ENCODE measurements around the gene STK24. TPM values are rescaled to one million over a fixed set of nuclear protein-coding genes. Genes with fewer than 3 reads are reported as not detected.

Gene STK24
- total RNA-seq, 4 donors from 2014 or later, result 49.8 to 68.9 (median 57.0) TPM

DNA sequence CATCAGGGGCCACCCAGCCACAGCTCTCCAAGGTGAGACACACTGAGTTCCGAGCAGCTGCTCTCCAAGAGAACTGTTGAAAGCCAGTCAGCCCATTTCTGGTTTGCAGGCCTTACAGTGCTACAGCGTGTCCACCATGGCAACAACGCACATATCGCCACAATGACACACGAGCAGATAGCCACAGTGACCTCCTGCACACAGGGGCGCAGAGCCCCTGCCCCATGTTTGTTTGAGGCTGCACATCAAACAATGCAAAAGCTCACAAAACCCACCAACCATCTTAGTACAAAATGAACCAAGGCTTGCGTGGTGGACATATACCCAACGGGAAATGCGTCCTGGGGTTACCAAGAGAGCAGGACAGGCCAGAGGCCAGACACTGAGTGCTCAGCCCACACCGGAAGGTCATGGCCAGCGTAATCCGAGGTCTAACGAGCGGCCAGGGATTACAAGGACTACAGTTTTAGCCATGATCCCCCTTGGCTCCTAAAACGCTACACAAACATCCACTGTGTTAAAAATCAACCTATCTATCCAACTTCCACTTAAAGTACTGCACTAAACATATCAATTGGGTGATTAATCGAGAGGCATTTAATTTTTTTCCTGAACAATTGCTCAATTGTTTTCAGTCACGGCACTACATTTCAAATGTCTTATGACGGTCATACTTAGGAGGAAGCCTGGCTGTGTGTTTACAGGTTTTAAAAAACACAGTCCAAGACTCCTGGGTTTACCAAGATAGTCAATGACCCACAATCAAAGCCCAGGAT, 56.0 kb downstream of the STK24 start:
- 74 to 76% methylated on average over 18 of the region's 18 CpGs for WGBS, 2 donors
- H3K4me3 ChIP-seq, result no peak overlapping the region
- peaks cover 0 to 86% (median 36%) of the 10 kb centered on the region in 4 donors for H3K4me1 ChIP-seq
- no peaks in the 10 kb centered on the region for H3K27me3 ChIP-seq
- no peak for DNase-seq (ENCODE audit: low spot score in 2 of 2)
- H3K9me3 ChIP-seq, result no peaks in the 10 kb centered on the region
- peak overlapping the region in 1 of 4 donors; percentile 42 for H3K27ac ChIP-seq
- H3K36me3 ChIP-seq, result peaks cover 0 to 12% (median 0%) of the 10 kb centered on the region in 3 donors
- TF ChIP-seq, protein P1, sequence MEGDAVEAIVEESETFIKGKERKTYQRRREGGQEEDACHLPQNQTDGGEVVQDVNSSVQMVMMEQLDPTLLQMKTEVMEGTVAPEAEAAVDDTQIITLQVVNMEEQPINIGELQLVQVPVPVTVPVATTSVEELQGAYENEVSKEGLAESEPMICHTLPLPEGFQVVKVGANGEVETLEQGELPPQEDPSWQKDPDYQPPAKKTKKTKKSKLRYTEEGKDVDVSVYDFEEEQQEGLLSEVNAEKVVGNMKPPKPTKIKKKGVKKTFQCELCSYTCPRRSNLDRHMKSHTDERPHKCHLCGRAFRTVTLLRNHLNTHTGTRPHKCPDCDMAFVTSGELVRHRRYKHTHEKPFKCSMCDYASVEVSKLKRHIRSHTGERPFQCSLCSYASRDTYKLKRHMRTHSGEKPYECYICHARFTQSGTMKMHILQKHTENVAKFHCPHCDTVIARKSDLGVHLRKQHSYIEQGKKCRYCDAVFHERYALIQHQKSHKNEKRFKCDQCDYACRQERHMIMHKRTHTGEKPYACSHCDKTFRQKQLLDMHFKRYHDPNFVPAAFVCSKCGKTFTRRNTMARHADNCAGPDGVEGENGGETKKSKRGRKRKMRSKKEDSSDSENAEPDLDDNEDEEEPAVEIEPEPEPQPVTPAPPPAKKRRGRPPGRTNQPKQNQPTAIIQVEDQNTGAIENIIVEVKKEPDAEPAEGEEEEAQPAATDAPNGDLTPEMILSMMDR (IDR thresholded peaks at IDR 0.05), result no peak
- no peak for TF ChIP-seq EP300 (IDR thresholded peaks at IDR 0.05)
- TF ChIP-seq POLR2A (IDR thresholded peaks at IDR 0.05), result no peak

- Histone ChIP-seq H3K27me3 (no peaks in the 10 kb centered on the region), H3K36me3 (peaks cover 0 to 12% (median 0%) of the 10 kb centered on the region in 3 donors), H3K4me3 (no peak overlapping the region), H3K9me3 (no peaks in the 10 kb centered on the region), H3K27ac (no peak overlapping the region), H3K4me1 (peaks cover 0 to 80% (median 35%) of the 10 kb centered on the region in 4 donors)
- no peak for DNase-seq (ENCODE audit: low spot score in 2 of 2)
- WGBS, 2 donors, result 62 to 73% methylated on average over 4 of the region's 4 CpGs
- TF ChIP-seq EP300 (IDR thresholded peaks at IDR 0.05) (no peak), POLR2A (IDR thresholded peaks at IDR 0.05) (no peak)
- TF ChIP-seq, protein P1 (IDR thresholded peaks at IDR 0.05), result no peak
Measured at GRCh38 chr13:98519976-98520375, 56.9 kb downstream of the STK24 start.

DNA sequence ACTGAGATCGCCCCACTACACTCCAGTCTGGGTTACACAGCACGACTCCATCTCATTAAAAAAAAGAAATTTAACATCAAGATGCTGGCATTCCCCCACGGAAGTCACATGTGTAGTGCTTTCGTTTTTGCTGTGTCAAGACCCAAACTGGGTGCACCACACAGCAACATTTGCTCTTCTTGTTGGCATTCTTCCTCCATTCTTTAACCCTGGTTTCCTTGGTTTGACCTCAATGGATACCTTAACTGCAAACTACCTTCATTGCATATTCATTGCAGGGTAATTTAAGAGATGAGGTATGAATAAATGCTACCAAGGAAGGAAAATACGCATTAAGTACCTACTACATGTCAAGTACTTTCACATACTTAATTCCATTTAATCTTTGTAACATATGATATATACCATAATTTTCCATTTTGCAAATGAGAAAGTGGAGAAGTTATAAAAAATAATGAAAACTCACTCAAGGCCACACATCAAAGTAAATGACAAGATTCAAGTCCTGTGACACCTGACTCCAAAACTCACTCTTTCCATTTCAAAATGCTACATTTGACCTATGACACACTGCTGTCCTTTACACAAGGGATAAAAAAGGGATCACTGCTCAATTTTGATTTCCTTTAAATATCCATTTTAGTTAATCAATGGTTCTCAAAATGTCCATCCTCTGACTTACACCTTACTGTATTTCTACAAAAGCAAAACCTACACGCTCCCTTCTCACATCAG, 59.2 kb downstream of the STK24 start:
- TF ChIP-seq, protein P1 (IDR thresholded peaks at IDR 0.05), result no peak
- TF ChIP-seq EP300 (IDR thresholded peaks at IDR 0.05), result no peak
- no peak for DNase-seq (ENCODE audit: low spot score in 2 of 2)
- Histone ChIP-seq H3K27me3 (no peaks in the 10 kb centered on the region), H3K36me3 (peaks cover 0 to 12% (median 0%) of the 10 kb centered on the region in 3 donors), H3K4me1 (peaks cover 0 to 62% (median 22%) of the 10 kb centered on the region in 4 donors), H3K9me3 (no peaks in the 10 kb centered on the region), H3K4me3 (no peak overlapping the region), H3K27ac (no peak overlapping the region)
- 81 to 82% methylated on average over 6 of the region's 6 CpGs for WGBS, 2 donors

- H3K9me3 ChIP-seq, result no peaks in the 10 kb centered on the region
- H3K27me3 ChIP-seq, result no peaks in the 10 kb centered on the region
- H3K4me1 ChIP-seq, result peaks cover 0 to 48% (median 8%) of the 10 kb centered on the region in 4 donors
- DNase-seq (ENCODE audit: low spot score in 2 of 2), result no peak
- peaks cover 0 to 12% (median 0%) of the 10 kb centered on the region in 3 donors for H3K36me3 ChIP-seq
- 64 to 65% methylated on average over 4 of the region's 4 CpGs for WGBS, 2 donors
- no peak for TF ChIP-seq EP300 (IDR thresholded peaks at IDR 0.05)
- TF ChIP-seq, protein P1 (IDR thresholded peaks at IDR 0.05), result no peak
- TF ChIP-seq POLR2A (IDR thresholded peaks at IDR 0.05), result no peak
- H3K27ac ChIP-seq, result peak overlapping the region in 1 of 4 donors; percentile 30
- H3K4me3 ChIP-seq, result no peak overlapping the region
Measured at GRCh38 chr13:98515818-98516465, 61.0 kb downstream of the STK24 start.

Data from tibial nerve (tissue), 4 donors.